Upper lobe of left lung (tissue), 6 donors: Measurements from ENCODE around the gene AAGAB. TPM values are rescaled to one million over a fixed set of nuclear protein-coding genes. Genes with fewer than 3 reads are reported as not detected.

ENCODE experiments used
- ATAC-seq, 2 donors: fragments of 200-7000 bp; cut with Tn5 transposase; one replicate each; pipeline ENCODE4 v1.9.1; 2022; ENCODE audit warnings: mild to moderate bottlenecking in 2 of 2, moderate library complexity in 2 of 2; ENCODE audit not compliant: low FRiP score in 2 of 2
- DNase-seq, 2 donors: peaks; one replicate each; pipeline ENCODE4 v3.0.0-alpha.2; 2019 to 2020
- H3K27ac ChIP-seq, 4 donors: fragments of 200-600 bp; sonication (generic); one replicate each; pipeline ENCODE4 v1.5.1; 2016 to 2019
- H3K27me3 ChIP-seq, 4 donors: fragments of 200-600 bp; sonication (generic); one replicate each; pipeline ENCODE4 v1.5.1; 2017 to 2019
- H3K36me3 ChIP-seq, 4 donors: fragments of 200-600 bp; sonication (generic); one replicate each; pipeline ENCODE4 v1.5.1; 2016 to 2019
- H3K4me1 ChIP-seq, 4 donors: fragments of 200-600 bp; sonication (generic); one replicate each; pipeline ENCODE4 v1.5.1; 2018 to 2019
- H3K4me3 ChIP-seq, 4 donors: fragments of 200-600 bp; sonication (generic); one replicate each; pipeline ENCODE4 v1.5.1; 2017 to 2019; ENCODE audit warnings: mild to moderate bottlenecking in 2 of 4, moderate library complexity in 1 of 4
- H3K9me3 ChIP-seq, 4 donors: fragments of 200-600 bp; sonication (generic); one replicate each; pipeline ENCODE4 v1.5.1; 2018 to 2019
- CTCF ChIP-seq, 6 experiments: fragments of 450-650 bp in 4 of 6; fragments of 200-600 bp in 2 of 6; sonication (generic) in 2 of 6; IDR thresholded peaks; one replicate each; pipeline ENCODE4 v1.5.1; 2016 to 2019; ENCODE audit warnings: antibody characterized with exemption in 6 of 6
- EP300 ChIP-seq, 4 donors: sonication (generic); formaldehyde crosslinking; IDR thresholded peaks; one replicate each; pipeline ENCODE4 v1.5.1; 2017; ENCODE audit warnings: antibody characterized with exemption in 4 of 4, control low read depth in 2 of 4
- POLR2A ChIP-seq, 4 donors: fragments of 450-650 bp; IDR thresholded peaks; one replicate each; pipeline ENCODE4 v1.5.1; 2016 to 2017; ENCODE audit warnings: antibody characterized with exemption in 4 of 4, mild to moderate bottlenecking in 2 of 4
- POLR2AphosphoS5 ChIP-seq, 2 donors: sonication (generic); formaldehyde crosslinking; IDR thresholded peaks; one replicate each; pipeline ENCODE4 v1.5.1; 2017; ENCODE audit warnings: antibody characterized with exemption in 2 of 2
- WGBS, 2 donors: methylation state at CpG; one replicate each; pipeline ENCODE4 v1.1.5; 2017 to 2018; 5-methylcytosine and 5-hydroxymethylcytosine counted together
- total RNA-seq, 6 donors: library from RNA; depleted of rRNA in 4 of 6; stranded (reverse); fragments of >200 nt in 4 of 6; gene quantifications; one replicate each; pipeline versions ENCODE4 v1.1.0 to v1.2.1, GENCODE V29; 2016 to 2021
- donor health status: DM: no; HTN: no; CAD: no; lungs with moderate emphysema.
- donor health status: DM: no; HTN: yes; CAD: no; lungs with severe emphysema.

Gene AAGAB
- total RNA-seq, 6 donors from 2014 or later = 23.0 to 54.2 (median 32.3) TPM

- no peak for ATAC-seq
- no peak for DNase-seq
- H3K4me3 ChIP-seq = no peak overlapping the region
- no peaks in the 10 kb centered on the region for H3K9me3 ChIP-seq
- no peak overlapping the region for H3K27ac ChIP-seq
- no peak for TF ChIP-seq EP300 (IDR thresholded peaks at IDR 0.05)
- TF ChIP-seq POLR2AphosphoS5 (IDR thresholded peaks at IDR 0.05) = no peak
- TF ChIP-seq POLR2A (IDR thresholded peaks at IDR 0.05) = no peak
- no peak for TF ChIP-seq CTCF (IDR thresholded peaks at IDR 0.05)
- peaks cover 0 to 4% (median 3%) of the 10 kb centered on the region in 4 donors for H3K4me1 ChIP-seq
- H3K27me3 ChIP-seq = no peaks in the 10 kb centered on the region
- H3K36me3 ChIP-seq = peaks cover 0 to 23% (median 7%) of the 10 kb centered on the region in 4 donors
- 71 to 72% methylated on average over 8 of the region's 8 CpGs for WGBS, 2 donors
Observed at GRCh38 chr15:67199881-67200763, 54.3 kb downstream of the AAGAB start.

GRCh38 chr15:67199391-67199790, 55.1 kb downstream of the AAGAB start:
- H3K27me3 ChIP-seq = no peaks in the 10 kb centered on the region
- H3K36me3 ChIP-seq = peaks cover 0 to 25% (median 7%) of the 10 kb centered on the region in 4 donors
- ATAC-seq = no peak
- peaks cover 0 to 4% (median 3%) of the 10 kb centered on the region in 4 donors for H3K4me1 ChIP-seq
- H3K27ac ChIP-seq = no peak overlapping the region
- no peak overlapping the region for H3K4me3 ChIP-seq
- H3K9me3 ChIP-seq = no peaks in the 10 kb centered on the region
- TF ChIP-seq CTCF (IDR thresholded peaks at IDR 0.05) (no peak), EP300 (IDR thresholded peaks at IDR 0.05) (no peak), POLR2A (IDR thresholded peaks at IDR 0.05) (no peak), POLR2AphosphoS5 (IDR thresholded peaks at IDR 0.05) (no peak)
- DNase-seq = no peak
- 91 to 95% methylated on average over 4 of the region's 4 CpGs for WGBS, 2 donors

GRCh38 chr15:67198157-67198754, 56.2 kb downstream of the AAGAB start:
- no peak overlapping the region for H3K27ac ChIP-seq
- TF ChIP-seq POLR2AphosphoS5 (IDR thresholded peaks at IDR 0.05) = no peak
- TF ChIP-seq POLR2A (IDR thresholded peaks at IDR 0.05) = no peak
- no peak for TF ChIP-seq CTCF (IDR thresholded peaks at IDR 0.05)
- TF ChIP-seq EP300 (IDR thresholded peaks at IDR 0.05) = no peak
- H3K4me1 ChIP-seq = peaks cover 0 to 4% (median 3%) of the 10 kb centered on the region in 4 donors
- WGBS, 2 donors = 89 to 92% methylated on average over 7 of the region's 7 CpGs
- DNase-seq (no peak), ATAC-seq (no peak)
- no peak overlapping the region for H3K4me3 ChIP-seq
- H3K27me3 ChIP-seq = no peaks in the 10 kb centered on the region
- no peaks in the 10 kb centered on the region for H3K9me3 ChIP-seq
- H3K36me3 ChIP-seq = peaks cover 0 to 26% (median 5%) of the 10 kb centered on the region in 4 donors

- peaks cover 0 to 4% (median 3%) of the 10 kb centered on the region in 4 donors for H3K4me1 ChIP-seq
- peaks cover 0 to 23% (median 4%) of the 10 kb centered on the region in 4 donors for H3K36me3 ChIP-seq
- no peaks in the 10 kb centered on the region for H3K9me3 ChIP-seq
- ATAC-seq (no peak), DNase-seq (no peak)
- no peak overlapping the region for H3K27ac ChIP-seq
- no peak for TF ChIP-seq EP300 (IDR thresholded peaks at IDR 0.05)
- TF ChIP-seq POLR2A (IDR thresholded peaks at IDR 0.05) = no peak
- TF ChIP-seq CTCF (IDR thresholded peaks at IDR 0.05) = no peak
- TF ChIP-seq POLR2AphosphoS5 (IDR thresholded peaks at IDR 0.05) = no peak
- H3K4me3 ChIP-seq = no peak overlapping the region
- 94 to 95% methylated on average over 2 of the region's 2 CpGs for WGBS, 2 donors
- H3K27me3 ChIP-seq = no peaks in the 10 kb centered on the region
Observed at GRCh38 chr15:67197364-67197695, 57.1 kb downstream of the AAGAB start.
